Keratinocyte (primary cell): ENCODE measurements around the gene RERE. TPM values are rescaled to one million over a fixed set of nuclear protein-coding genes. Genes with fewer than 3 reads are reported as not detected.

Experiments
- DNase-seq: peaks from one replicate; pipeline ENCODE4 v3.0.0-alpha.2; 2011; ENCODE audit warnings: low read depth, missing footprints, low spot score
- FAIRE-seq: peaks from 2 replicates; lab custom pipeline; 2011; peaks lifted over from hg19 to GRCh38; lab: Jason Lieb, UNC
- H2AFZ ChIP-seq: 2 replicates; pipeline ENCODE4 v1.6.0; 2012; ENCODE audit warnings: low read length, control low read depth, inconsistent platforms; ENCODE audit not compliant: control insufficient read depth
- H3K27ac ChIP-seq: 2 replicates; pipeline ENCODE4 v1.5.1; 2011; ENCODE audit warnings: low read length; ENCODE audit not compliant: control insufficient read depth, insufficient read depth
- H3K27me3 ChIP-seq: 3 replicates; pipeline ENCODE4 v1.6.0; 2011; ENCODE audit warnings: low read length; ENCODE audit not compliant: control insufficient read depth, insufficient read depth; ENCODE audit errors: extremely low read depth
- H3K36me3 ChIP-seq, 2 experiments: 2 replicates in 1 of 2; 3 replicates in 1 of 2; pipeline ENCODE4 v1.5.1; 2011; ENCODE audit warnings: low read length in 2 of 2, mild to moderate bottlenecking in 1 of 2; ENCODE audit not compliant: control insufficient read depth in 2 of 2, insufficient read depth in 2 of 2; ENCODE audit errors: extremely low read depth in 1 of 2
- H3K4me1 ChIP-seq: 3 replicates; pipeline ENCODE4 v1.5.1; 2011; ENCODE audit warnings: low read length; ENCODE audit not compliant: control insufficient read depth, insufficient read depth; ENCODE audit errors: extremely low read depth
- H3K4me2 ChIP-seq: 3 replicates; pipeline ENCODE4 v1.6.0; 2011; ENCODE audit warnings: low read depth, low read length; ENCODE audit not compliant: control insufficient read depth, insufficient read depth; ENCODE audit errors: extremely low read depth
- H3K4me3 ChIP-seq, 3 experiments: fragments of 200-600 bp in 1 of 3; sonication (generic) in 1 of 3; 2 replicates in 2 of 3; 3 replicates in 1 of 3; pipeline ENCODE4 v1.5.1; 2011 to 2016; ENCODE audit warnings: low read length in 3 of 3, mild to moderate bottlenecking in 3 of 3, control low read depth in 2 of 3, inconsistent platforms in 1 of 3, low read depth in 1 of 3, mixed read lengths in 1 of 3, mixed run types in 1 of 3, moderate library complexity in 1 of 3; ENCODE audit not compliant: control insufficient read depth in 2 of 3, insufficient read depth in 2 of 3; ENCODE audit errors: extremely low read depth in 1 of 3
- H3K79me2 ChIP-seq: 2 replicates; pipeline ENCODE4 v1.6.0; 2012; ENCODE audit warnings: low read length; ENCODE audit not compliant: control insufficient read depth, insufficient read depth
- H3K9ac ChIP-seq: 3 replicates; pipeline ENCODE4 v1.6.0; 2011; ENCODE audit warnings: low read length; ENCODE audit not compliant: control insufficient read depth, insufficient read depth; ENCODE audit errors: extremely low read depth
- H3K9me1 ChIP-seq: 3 replicates; pipeline ENCODE4 v1.6.0; 2011; ENCODE audit warnings: low read length; ENCODE audit not compliant: control insufficient read depth, insufficient read depth; ENCODE audit errors: extremely low read depth
- H3K9me3 ChIP-seq: 2 replicates; pipeline ENCODE4 v1.5.1; 2012; ENCODE audit warnings: low read depth, low read length; ENCODE audit not compliant: control insufficient read depth
- H4K20me1 ChIP-seq: 3 replicates; pipeline ENCODE4 v1.6.0; 2011; ENCODE audit warnings: low read length; ENCODE audit not compliant: control insufficient read depth, insufficient read depth; ENCODE audit errors: extremely low read depth
- EZH2 ChIP-seq: IDR thresholded peaks from one replicate; pipeline ENCODE4 v1.6.1; 2012; ENCODE audit warnings: inconsistent platforms, mild to moderate bottlenecking, low read length, moderate library complexity
- dilution Hi-C: fragments of 300-500 bp; cut with MboI; formaldehyde crosslinking; loops from one replicate; pipeline ENCODE4 v1.7.0; 2020; ENCODE audit warnings: low sequenced_read_pairs; ENCODE audit not compliant: extremely low pct_ligation_motif_present
- polyA plus RNA-seq, 5 experiments: library from polyadenylated mRNA; depleted of rRNA in 3 of 5; stranded (reverse) in 3 of 5; stranded (forward) in 1 of 5; unstranded in 1 of 5; fragments of >200 nt; gene quantifications; 1 replicate in 1 of 5; 2 replicates in 3 of 5; 3 replicates in 1 of 5; pipeline versions ENCODE4 v1.2.1 to v1.2.3, GENCODE V29; 2011 to 2012; ENCODE audit warnings: missing spikeins in 2 of 5, low read depth in 1 of 5, low replicate concordance in 1 of 5
- TF ChIP-seq, protein P1 (sequence below), 3 experiments: IDR thresholded peaks in 1 of 3; conservative IDR thresholded peaks in 1 of 3; optimal IDR thresholded peaks in 1 of 3; 2 replicates in 2 of 3; 3 replicates in 1 of 3; pipeline versions ENCODE3 to v1.5.1; 2011; ENCODE audit warnings: low read length in 3 of 3, mild to moderate bottlenecking in 3 of 3, moderate library complexity in 2 of 3, control low read depth in 1 of 3, inconsistent platforms in 1 of 3; ENCODE audit not compliant: insufficient read depth in 2 of 3; ENCODE audit errors: extremely low read depth in 1 of 3

RERE gene
- polyA plus RNA-seq, 1 donor (not counting 4 experiments of a cell fraction or from before 2014, with no cell fraction given), result 3.8 TPM

- Histone ChIP-seq H3K4me1 (peaks cover 44% of the 10 kb centered on the region), H3K4me2 (no peak overlapping the region), H3K79me2 (peaks cover 14% of the 10 kb centered on the region), H3K9me1 (no peaks in the 10 kb centered on the region), H3K27ac (no peak overlapping the region), H3K9ac (no peak overlapping the region), H3K27me3 (no peaks in the 10 kb centered on the region), H2AFZ (no peak overlapping the region), H3K36me3 (peaks cover 0 to 3% of the 10 kb centered on the region in 2 experiments), H3K9me3 (no peaks in the 10 kb centered on the region), H3K4me3 (no peak overlapping the region), H4K20me1 (no peaks in the 10 kb centered on the region)
- TF ChIP-seq, protein P1, sequence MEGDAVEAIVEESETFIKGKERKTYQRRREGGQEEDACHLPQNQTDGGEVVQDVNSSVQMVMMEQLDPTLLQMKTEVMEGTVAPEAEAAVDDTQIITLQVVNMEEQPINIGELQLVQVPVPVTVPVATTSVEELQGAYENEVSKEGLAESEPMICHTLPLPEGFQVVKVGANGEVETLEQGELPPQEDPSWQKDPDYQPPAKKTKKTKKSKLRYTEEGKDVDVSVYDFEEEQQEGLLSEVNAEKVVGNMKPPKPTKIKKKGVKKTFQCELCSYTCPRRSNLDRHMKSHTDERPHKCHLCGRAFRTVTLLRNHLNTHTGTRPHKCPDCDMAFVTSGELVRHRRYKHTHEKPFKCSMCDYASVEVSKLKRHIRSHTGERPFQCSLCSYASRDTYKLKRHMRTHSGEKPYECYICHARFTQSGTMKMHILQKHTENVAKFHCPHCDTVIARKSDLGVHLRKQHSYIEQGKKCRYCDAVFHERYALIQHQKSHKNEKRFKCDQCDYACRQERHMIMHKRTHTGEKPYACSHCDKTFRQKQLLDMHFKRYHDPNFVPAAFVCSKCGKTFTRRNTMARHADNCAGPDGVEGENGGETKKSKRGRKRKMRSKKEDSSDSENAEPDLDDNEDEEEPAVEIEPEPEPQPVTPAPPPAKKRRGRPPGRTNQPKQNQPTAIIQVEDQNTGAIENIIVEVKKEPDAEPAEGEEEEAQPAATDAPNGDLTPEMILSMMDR (optimal IDR thresholded peaks at IDR 0.05 in 1 of 3, IDR thresholded peaks at IDR 0.05 in 1 of 3, conservative IDR thresholded peaks at IDR 0.05 in 1 of 3; ENCODE audit: extremely low read depth in 1 of 3, insufficient read depth in 2 of 3, low read length in 3 of 3), result no peak
- no peak for TF ChIP-seq EZH2
- dilution Hi-C loops, result no loop called here
- FAIRE-seq (no peak), DNase-seq (no peak)
Observed at GRCh38 chr1:8659593-8659992, 157.8 kb downstream of the RERE start.

- Histone ChIP-seq H2AFZ (no peak overlapping the region), H3K4me1 (no peaks in the 10 kb centered on the region), H3K4me3 (no peak overlapping the region), H3K27me3 (no peaks in the 10 kb centered on the region), H3K4me2 (no peak overlapping the region), H3K79me2 (peaks cover 2% of the 10 kb centered on the region), H3K36me3 (peaks cover 3% of the 10 kb centered on the region in 2 experiments), H3K9ac (no peak overlapping the region), H4K20me1 (no peaks in the 10 kb centered on the region), H3K9me1 (no peaks in the 10 kb centered on the region), H3K27ac (no peak overlapping the region), H3K9me3 (no peaks in the 10 kb centered on the region)
- TF ChIP-seq EZH2, result no peak
- TF ChIP-seq, protein P1 (optimal IDR thresholded peaks at IDR 0.05 in 1 of 3, IDR thresholded peaks at IDR 0.05 in 1 of 3, conservative IDR thresholded peaks at IDR 0.05 in 1 of 3; ENCODE audit: extremely low read depth in 1 of 3, insufficient read depth in 2 of 3, low read length in 3 of 3), result no peak
- no peak for FAIRE-seq
- dilution Hi-C loops, result no loop called here
- no peak for DNase-seq
Observed at GRCh38 chr1:8653878-8654277, 163.6 kb downstream of the RERE start.
